HG03139 (cell line): ENCODE measurements around the gene CD99L2.
A peak's percentile ranks its signal among the peaks of the same experiment; 100 is the strongest.

ENCODE experiments used
- ATAC-seq: cut with Tn5 transposase; IDR thresholded peaks from one replicate; pipeline ENCODE4 v1.9.1; 2021; ENCODE audit not compliant: unreplicated experiment

The CD99L2 gene

GRCh38 chrX:150806827-150807226, 91.6 kb downstream of the CD99L2 start:
- ATAC-seq = no peak

- no peak for ATAC-seq
Measured at GRCh38 chrX:150805736-150806135, 92.7 kb downstream of the CD99L2 start.

- no peak for ATAC-seq
Measured at GRCh38 chrX:150792949-150793527, 105.4 kb downstream of the CD99L2 start.

GRCh38 chrX:150790021-150790420, 108.4 kb downstream of the CD99L2 start:
- no peak for ATAC-seq

- no peak for ATAC-seq
Measured at GRCh38 chrX:150781677-150782076, 116.8 kb downstream of the CD99L2 start.

GRCh38 chrX:150779385-150779784, 119.1 kb downstream of the CD99L2 start:
- ATAC-seq = no peak

- no peak for ATAC-seq
Measured at GRCh38 chrX:150777328-150777992, 121.0 kb downstream of the CD99L2 start.

GRCh38 chrX:150775569-150776350, 122.7 kb downstream of the CD99L2 start:
- ATAC-seq = no peak

GRCh38 chrX:150774798-150775568, 123.5 kb downstream of the CD99L2 start:
- no peak for ATAC-seq

- no peak for ATAC-seq
Measured at GRCh38 chrX:150773634-150774033, 124.8 kb downstream of the CD99L2 start.

GRCh38 chrX:150773117-150773516, 125.4 kb downstream of the CD99L2 start:
- no peak for ATAC-seq

- peak; percentile 84 for ATAC-seq
Measured at GRCh38 chrX:150772150-150772970, 126.1 kb downstream of the CD99L2 start.

- no peak for ATAC-seq
Measured at GRCh38 chrX:150771116-150771515, 127.4 kb downstream of the CD99L2 start.

GRCh38 chrX:150770623-150771022, 127.8 kb downstream of the CD99L2 start:
- no peak for ATAC-seq

- ATAC-seq = no peak
Measured at GRCh38 chrX:150769408-150769807, 129.1 kb downstream of the CD99L2 start.

GRCh38 chrX:150768580-150769190, 129.8 kb downstream of the CD99L2 start:
- no peak for ATAC-seq

GRCh38 chrX:150768132-150768485, 130.4 kb downstream of the CD99L2 start:
- no peak for ATAC-seq

GRCh38 chrX:150767475-150768131, 130.9 kb downstream of the CD99L2 start:
- no peak for ATAC-seq

- ATAC-seq = no peak
Measured at GRCh38 chrX:150767045-150767395, 131.4 kb downstream of the CD99L2 start.
